Nephron progenitor cell (in vitro differentiated cells): ENCODE measurements around the gene ABHD4.

ENCODE experiments used
- DNase-seq: peaks from one replicate; pipeline ENCODE4 v3.0.0; 2021
- H3K27ac Mint-ChIP-seq: 2 replicates; pipeline ENCODE4 v1.8.0; 2021; ENCODE audit warnings: mild to moderate bottlenecking, moderate library complexity, mixed read lengths
- H3K27me3 Mint-ChIP-seq: 2 replicates; pipeline ENCODE4 v1.8.0; 2021; ENCODE audit warnings: mild to moderate bottlenecking, low read depth, mixed read lengths; ENCODE audit not compliant: poor library complexity
- H3K36me3 Mint-ChIP-seq: 2 replicates; pipeline ENCODE4 v1.8.0; 2021; ENCODE audit warnings: low read depth, mixed read lengths
- H3K4me1 Mint-ChIP-seq: 2 replicates; pipeline ENCODE4 v1.8.0; 2021; ENCODE audit warnings: mixed read lengths
- H3K4me3 Mint-ChIP-seq: 2 replicates; pipeline ENCODE4 v1.8.0; 2021; ENCODE audit warnings: mild to moderate bottlenecking, moderate library complexity, mixed read lengths
- H3K9me3 Mint-ChIP-seq: 2 replicates; pipeline ENCODE4 v1.8.0; 2021; ENCODE audit warnings: mild to moderate bottlenecking, moderate library complexity, mixed read lengths
- TF ChIP-seq, protein P1 (sequence below): fragments of 200-600 bp; sonication (generic); IDR thresholded peaks from 2 replicates; pipeline ENCODE4 v1.5.0; 2021; ENCODE audit warnings: antibody characterized with exemption

ABHD4 gene

DNA sequence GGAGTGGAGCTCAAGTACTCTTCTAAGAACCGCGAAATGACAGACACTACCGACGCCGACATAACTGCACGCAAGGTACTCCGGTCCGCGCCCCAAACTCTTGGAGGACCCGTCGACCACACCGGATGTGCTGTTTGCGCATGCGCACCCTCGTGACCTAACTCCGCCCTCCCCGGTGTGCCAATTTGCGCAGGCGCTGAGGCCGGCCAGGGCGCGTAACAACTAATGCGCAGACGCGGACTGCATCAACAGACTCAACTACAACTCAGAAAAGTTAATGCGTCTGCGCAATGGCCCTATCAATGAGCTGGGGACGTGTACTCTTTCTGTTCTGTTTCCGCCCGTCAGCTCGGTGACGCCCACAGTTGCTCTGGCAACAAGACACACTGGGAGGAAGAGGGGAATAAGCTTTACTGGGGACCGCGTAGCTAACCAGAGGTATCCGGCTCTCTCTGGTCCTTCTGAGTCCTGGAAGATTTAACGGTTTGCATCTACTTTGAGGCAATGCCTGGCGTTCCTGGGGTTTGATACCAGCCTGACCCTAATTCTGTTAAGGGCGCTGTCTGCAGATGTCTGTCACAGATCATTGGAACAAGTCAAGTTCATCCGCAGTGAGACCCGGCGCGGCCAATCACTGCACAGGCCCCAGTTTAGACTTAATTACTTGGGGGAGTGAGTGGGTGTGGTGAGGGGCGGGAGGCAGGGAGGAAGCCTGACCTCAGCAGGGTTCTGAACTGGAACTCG is 8.8 kb upstream of the ABHD4 start, which contains the start of gene DAD1:
Gene DAD1 (minus strand): TSS at position 129 of the 744 bp plus-strand sequence. CDS start 67 bp downstream, at position 62.
- peak within 1 kb of the TSS; percentile 96 for H3K4me3 Mint-ChIP-seq
- TF ChIP-seq, protein P1, sequence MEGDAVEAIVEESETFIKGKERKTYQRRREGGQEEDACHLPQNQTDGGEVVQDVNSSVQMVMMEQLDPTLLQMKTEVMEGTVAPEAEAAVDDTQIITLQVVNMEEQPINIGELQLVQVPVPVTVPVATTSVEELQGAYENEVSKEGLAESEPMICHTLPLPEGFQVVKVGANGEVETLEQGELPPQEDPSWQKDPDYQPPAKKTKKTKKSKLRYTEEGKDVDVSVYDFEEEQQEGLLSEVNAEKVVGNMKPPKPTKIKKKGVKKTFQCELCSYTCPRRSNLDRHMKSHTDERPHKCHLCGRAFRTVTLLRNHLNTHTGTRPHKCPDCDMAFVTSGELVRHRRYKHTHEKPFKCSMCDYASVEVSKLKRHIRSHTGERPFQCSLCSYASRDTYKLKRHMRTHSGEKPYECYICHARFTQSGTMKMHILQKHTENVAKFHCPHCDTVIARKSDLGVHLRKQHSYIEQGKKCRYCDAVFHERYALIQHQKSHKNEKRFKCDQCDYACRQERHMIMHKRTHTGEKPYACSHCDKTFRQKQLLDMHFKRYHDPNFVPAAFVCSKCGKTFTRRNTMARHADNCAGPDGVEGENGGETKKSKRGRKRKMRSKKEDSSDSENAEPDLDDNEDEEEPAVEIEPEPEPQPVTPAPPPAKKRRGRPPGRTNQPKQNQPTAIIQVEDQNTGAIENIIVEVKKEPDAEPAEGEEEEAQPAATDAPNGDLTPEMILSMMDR, result no peak
- H3K27me3 Mint-ChIP-seq, result no peaks in the 10 kb centered on the region
- no peaks in the 10 kb centered on the region for H3K9me3 Mint-ChIP-seq
- DNase-seq, result peak; percentile 99
- H3K4me1 Mint-ChIP-seq, result peaks cover 54% of the 10 kb centered on the region
- peaks cover 18% of the 10 kb centered on the region for H3K36me3 Mint-ChIP-seq
- H3K27ac Mint-ChIP-seq, result peak within 1 kb of the TSS; percentile 100

GRCh38 chr14:22593189-22593588 is 4.9 kb upstream of the ABHD4 start:
- Mint-ChIP-seq H3K27me3 (no peaks in the 10 kb centered on the region), H3K4me1 (peaks cover 38% of the 10 kb centered on the region), H3K4me3 (no peak overlapping the region), H3K9me3 (no peaks in the 10 kb centered on the region), H3K36me3 (no peaks in the 10 kb centered on the region), H3K27ac (no peak overlapping the region)
- no peak for DNase-seq
- TF ChIP-seq, protein P1, result no peak

DNA sequence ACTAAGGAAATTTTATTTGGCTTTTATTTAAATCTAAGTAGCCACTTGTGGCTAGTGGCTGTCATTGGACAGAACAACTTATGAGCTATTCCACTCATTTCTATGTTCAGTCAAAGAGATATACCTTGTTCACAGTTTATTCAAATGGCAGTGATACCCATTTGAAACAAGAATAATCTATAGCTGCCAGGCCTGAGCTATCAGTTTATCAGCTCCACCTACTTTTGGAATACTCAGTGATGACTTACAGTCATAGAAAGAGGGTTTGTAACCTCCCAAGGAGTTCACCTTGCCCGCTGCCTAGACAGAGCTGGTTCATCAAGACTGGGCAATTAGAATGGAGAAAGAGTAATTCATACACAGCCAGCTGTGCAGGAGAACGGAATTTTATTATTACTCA is 4.5 kb upstream of the ABHD4 start:
- DNase-seq, result no peak

GRCh38 chr14:22594156-22594716 is 3.9 kb upstream of the ABHD4 start:
- Mint-ChIP-seq H3K27ac (no peak overlapping the region), H3K9me3 (no peaks in the 10 kb centered on the region), H3K36me3 (no peaks in the 10 kb centered on the region), H3K27me3 (peaks cover 5% of the 10 kb centered on the region), H3K4me3 (no peak overlapping the region), H3K4me1 (peaks cover 40% of the 10 kb centered on the region)
- TF ChIP-seq, protein P1, result no peak
- no peak for DNase-seq

More for the DNA sequence above, 4.5 kb upstream of the ABHD4 start:
- H3K36me3 Mint-ChIP-seq, result no peaks in the 10 kb centered on the region
- no peaks in the 10 kb centered on the region for H3K9me3 Mint-ChIP-seq
- no peak overlapping the region for H3K4me3 Mint-ChIP-seq
- H3K4me1 Mint-ChIP-seq, result peaks cover 39% of the 10 kb centered on the region
- TF ChIP-seq, protein P1, result no peak
- H3K27ac Mint-ChIP-seq, result no peak overlapping the region
- H3K27me3 Mint-ChIP-seq, result no peaks in the 10 kb centered on the region

GRCh38 chr14:22596354-22596879 is 1.7 kb upstream of the ABHD4 start:
- peaks cover 35% of the 10 kb centered on the region for H3K4me1 Mint-ChIP-seq
- DNase-seq, result no peak
- no peaks in the 10 kb centered on the region for H3K36me3 Mint-ChIP-seq
- H3K27me3 Mint-ChIP-seq, result peaks cover 6% of the 10 kb centered on the region
- TF ChIP-seq, protein P1, result no peak
- H3K4me3 Mint-ChIP-seq, result no peak overlapping the region
- no peak overlapping the region for H3K27ac Mint-ChIP-seq
- H3K9me3 Mint-ChIP-seq, result no peaks in the 10 kb centered on the region
